ENCODE measurements around the gene ZNRD2. TPM values are rescaled to one million over a fixed set of nuclear protein-coding genes. Genes with fewer than 3 reads are reported as not detected.

Gene ZNRD2
- total RNA-seq, 1 donor from 2014 or later, result 45.1 TPM

DNA sequence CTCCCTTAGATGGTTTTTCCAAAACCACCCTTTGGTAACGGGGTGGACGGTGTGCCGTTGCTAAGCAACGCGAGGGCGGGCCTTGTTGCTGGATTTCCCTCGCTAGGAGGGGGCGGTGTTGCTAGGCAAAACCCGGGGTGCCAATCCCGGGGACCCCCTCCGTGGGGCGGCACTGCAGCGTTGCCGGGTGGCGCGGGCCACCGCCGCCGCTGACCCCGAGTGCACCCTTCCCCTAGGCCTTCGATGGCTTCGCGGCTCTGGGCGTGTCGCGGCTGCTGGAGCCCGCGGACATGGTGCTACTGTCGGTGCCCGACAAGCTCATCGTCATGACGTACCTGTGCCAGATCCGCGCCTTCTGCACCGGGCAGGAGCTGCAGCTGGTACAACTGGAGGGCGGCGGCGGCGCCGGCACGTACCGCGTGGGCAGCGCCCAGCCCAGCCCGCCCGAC lies 14.5 kb downstream of the ZNRD2 start:
- no peak for TF ChIP-seq EZH2 (IDR thresholded peaks at IDR 0.05; ENCODE audit: insufficient read depth, low read length)
- TF ChIP-seq, protein P1, sequence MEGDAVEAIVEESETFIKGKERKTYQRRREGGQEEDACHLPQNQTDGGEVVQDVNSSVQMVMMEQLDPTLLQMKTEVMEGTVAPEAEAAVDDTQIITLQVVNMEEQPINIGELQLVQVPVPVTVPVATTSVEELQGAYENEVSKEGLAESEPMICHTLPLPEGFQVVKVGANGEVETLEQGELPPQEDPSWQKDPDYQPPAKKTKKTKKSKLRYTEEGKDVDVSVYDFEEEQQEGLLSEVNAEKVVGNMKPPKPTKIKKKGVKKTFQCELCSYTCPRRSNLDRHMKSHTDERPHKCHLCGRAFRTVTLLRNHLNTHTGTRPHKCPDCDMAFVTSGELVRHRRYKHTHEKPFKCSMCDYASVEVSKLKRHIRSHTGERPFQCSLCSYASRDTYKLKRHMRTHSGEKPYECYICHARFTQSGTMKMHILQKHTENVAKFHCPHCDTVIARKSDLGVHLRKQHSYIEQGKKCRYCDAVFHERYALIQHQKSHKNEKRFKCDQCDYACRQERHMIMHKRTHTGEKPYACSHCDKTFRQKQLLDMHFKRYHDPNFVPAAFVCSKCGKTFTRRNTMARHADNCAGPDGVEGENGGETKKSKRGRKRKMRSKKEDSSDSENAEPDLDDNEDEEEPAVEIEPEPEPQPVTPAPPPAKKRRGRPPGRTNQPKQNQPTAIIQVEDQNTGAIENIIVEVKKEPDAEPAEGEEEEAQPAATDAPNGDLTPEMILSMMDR (IDR thresholded peaks at IDR 0.05; ENCODE audit: insufficient read depth, low read depth, low read length), result no peak
- Mint-ChIP-seq H3K4me3 (ENCODE audit: unreplicated experiment) (no peak overlapping the region), H3K9me3 (ENCODE audit: unreplicated experiment) (peaks cover 3% of the 10 kb centered on the region), H3K4me1 (ENCODE audit: low read depth, unreplicated experiment) (peaks cover 6% of the 10 kb centered on the region), H3K27me3 (ENCODE audit: low read depth, unreplicated experiment) (peaks cover 44% of the 10 kb centered on the region), H3K27ac (ENCODE audit: unreplicated experiment) (no peak overlapping the region), H3K36me3 (ENCODE audit: low read depth, unreplicated experiment) (peaks cover 15% of the 10 kb centered on the region)
- H3K79me2 ChIP-seq (ENCODE audit: insufficient read depth, low read length), result no peaks in the 10 kb centered on the region
- H3K36me3 ChIP-seq (ENCODE audit: insufficient read depth, low read length), result no peaks in the 10 kb centered on the region
- DNase-seq (ENCODE audit: low read depth) (no peak), FAIRE-seq (no peak)
- H3K27ac ChIP-seq (ENCODE audit: low read depth, low read length), result no peak overlapping the region
- no peaks in the 10 kb centered on the region for H3K9me3 ChIP-seq (ENCODE audit: insufficient read depth, low read depth, low read length)
- no peak overlapping the region for H2AFZ ChIP-seq (ENCODE audit: low read depth, low read length)
- H3K27me3 ChIP-seq (ENCODE audit: insufficient read depth, low read length), result peaks cover 5% of the 10 kb centered on the region
- H4K20me1 ChIP-seq (ENCODE audit: insufficient read depth, low read length), result peaks cover 45% of the 10 kb centered on the region
- peak overlapping the region; percentile 48 for H3K4me2 ChIP-seq (ENCODE audit: low read length)
- no peak overlapping the region for H3K4me3 ChIP-seq (ENCODE audit: insufficient read depth, low read depth, low read length)
- H3K4me1 ChIP-seq (ENCODE audit: insufficient read depth, low read length), result peaks cover 7% of the 10 kb centered on the region
- no peak overlapping the region for H3K9ac ChIP-seq (ENCODE audit: low read length)

DNA sequence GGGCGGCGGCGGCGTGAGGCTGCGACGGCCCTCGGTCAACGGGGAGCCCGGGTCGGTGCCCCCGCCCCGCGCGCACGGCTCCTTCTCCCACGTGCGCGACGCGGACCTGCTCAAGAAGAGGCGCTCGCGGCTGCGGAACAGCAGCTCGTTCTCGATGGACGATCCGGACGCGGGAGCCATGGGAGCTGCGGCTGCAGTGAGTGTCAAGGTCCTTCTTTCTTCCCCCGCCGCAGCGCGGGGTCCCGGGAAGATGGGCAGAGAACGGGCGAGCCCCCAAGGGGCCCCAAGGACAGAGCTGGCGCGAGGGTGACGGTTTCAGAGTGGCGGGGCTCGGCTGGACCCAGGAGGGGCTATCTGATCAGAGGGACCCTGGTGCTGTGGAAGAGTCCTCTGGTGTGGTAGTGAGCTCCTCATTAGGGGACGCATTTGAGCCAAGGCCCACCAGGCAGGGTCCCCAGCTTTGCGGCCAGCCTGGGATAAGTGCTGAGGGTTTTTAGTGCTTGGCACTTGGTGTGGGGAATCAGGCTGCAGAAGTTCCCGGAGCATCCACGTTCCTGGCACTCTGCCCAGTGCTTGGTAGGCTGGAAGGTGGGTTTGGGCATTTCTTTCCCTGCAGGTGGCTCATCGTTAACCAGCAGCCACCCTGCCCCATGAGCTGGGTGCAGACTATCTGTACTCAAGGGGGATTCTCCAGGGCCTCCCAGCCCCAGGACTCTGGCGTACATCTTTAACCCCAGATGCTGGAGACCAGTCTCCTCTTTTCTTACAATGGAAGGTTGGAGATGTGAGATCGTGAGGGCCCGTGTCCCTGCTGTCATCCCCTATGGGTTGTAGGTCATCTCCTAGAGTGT lies 15.3 kb downstream of the ZNRD2 start:
- Mint-ChIP-seq H3K36me3 (ENCODE audit: low read depth, unreplicated experiment) (peaks cover 11% of the 10 kb centered on the region), H3K27ac (ENCODE audit: unreplicated experiment) (no peak overlapping the region), H3K9me3 (ENCODE audit: unreplicated experiment) (peaks cover 3% of the 10 kb centered on the region), H3K27me3 (ENCODE audit: low read depth, unreplicated experiment) (peaks cover 46% of the 10 kb centered on the region), H3K4me1 (ENCODE audit: low read depth, unreplicated experiment) (peaks cover 6% of the 10 kb centered on the region), H3K4me3 (ENCODE audit: unreplicated experiment) (no peak overlapping the region)
- Histone ChIP-seq H3K4me3 (ENCODE audit: insufficient read depth, low read depth, low read length) (no peak overlapping the region), H3K9ac (ENCODE audit: low read length) (no peak overlapping the region), H3K36me3 (ENCODE audit: insufficient read depth, low read length) (no peaks in the 10 kb centered on the region), H3K79me2 (ENCODE audit: insufficient read depth, low read length) (no peaks in the 10 kb centered on the region), H3K4me2 (ENCODE audit: low read length) (no peak overlapping the region), H3K4me1 (ENCODE audit: insufficient read depth, low read length) (peaks cover 7% of the 10 kb centered on the region), H2AFZ (ENCODE audit: low read depth, low read length) (no peak overlapping the region), H3K27me3 (ENCODE audit: insufficient read depth, low read length) (peaks cover 5% of the 10 kb centered on the region), H3K9me3 (ENCODE audit: insufficient read depth, low read depth, low read length) (no peaks in the 10 kb centered on the region), H4K20me1 (ENCODE audit: insufficient read depth, low read length) (peaks cover 38% of the 10 kb centered on the region), H3K27ac (ENCODE audit: low read depth, low read length) (no peak overlapping the region)
- no peak for FAIRE-seq
- no peak for TF ChIP-seq EZH2 (IDR thresholded peaks at IDR 0.05; ENCODE audit: insufficient read depth, low read length)
- no peak for DNase-seq (ENCODE audit: low read depth)

DNA sequence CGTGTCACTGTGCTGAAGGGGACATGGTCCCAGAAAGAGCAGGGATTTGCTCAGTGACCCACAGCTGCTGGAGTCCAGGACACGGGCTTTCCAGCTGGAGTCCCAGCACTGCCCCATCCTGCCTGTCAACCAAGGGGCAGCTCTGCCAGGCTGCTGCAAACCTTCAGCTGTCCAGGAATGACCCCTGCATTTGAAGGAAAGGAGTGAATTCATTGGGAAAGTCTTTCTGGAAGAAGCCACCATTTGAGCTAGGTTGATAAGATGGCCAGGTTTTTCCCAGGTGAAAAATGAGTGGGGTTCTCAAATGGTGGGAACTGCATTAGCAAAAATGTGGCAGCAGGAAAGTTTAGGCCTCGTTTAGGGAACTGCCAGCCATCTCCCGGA lies 16.0 kb downstream of the ZNRD2 start:
- no peak overlapping the region for H3K4me2 ChIP-seq (ENCODE audit: low read length)
- H3K27me3 Mint-ChIP-seq (ENCODE audit: low read depth, unreplicated experiment), result peaks cover 46% of the 10 kb centered on the region

More for the DNA sequence above, 16.0 kb downstream of the ZNRD2 start:
- H3K4me1 ChIP-seq (ENCODE audit: insufficient read depth, low read length), result peaks cover 7% of the 10 kb centered on the region
- DNase-seq (ENCODE audit: low read depth) (no peak), FAIRE-seq (no peak)
- peaks cover 11% of the 10 kb centered on the region for H3K36me3 Mint-ChIP-seq (ENCODE audit: low read depth, unreplicated experiment)
- H3K4me1 Mint-ChIP-seq (ENCODE audit: low read depth, unreplicated experiment), result peaks cover 6% of the 10 kb centered on the region
- H3K27ac ChIP-seq (ENCODE audit: low read depth, low read length), result no peak overlapping the region
- no peak overlapping the region for H3K4me3 Mint-ChIP-seq (ENCODE audit: unreplicated experiment)
- no peaks in the 10 kb centered on the region for H3K9me3 ChIP-seq (ENCODE audit: insufficient read depth, low read depth, low read length)
- TF ChIP-seq, protein P1 (IDR thresholded peaks at IDR 0.05; ENCODE audit: insufficient read depth, low read depth, low read length), result no peak
- no peak for TF ChIP-seq EZH2 (IDR thresholded peaks at IDR 0.05; ENCODE audit: insufficient read depth, low read length)
- H4K20me1 ChIP-seq (ENCODE audit: insufficient read depth, low read length), result peaks cover 37% of the 10 kb centered on the region
- H3K4me3 ChIP-seq (ENCODE audit: insufficient read depth, low read depth, low read length), result no peak overlapping the region
- H3K27ac Mint-ChIP-seq (ENCODE audit: unreplicated experiment), result peak overlapping the region; percentile 58
- H3K27me3 ChIP-seq (ENCODE audit: insufficient read depth, low read length), result peaks cover 5% of the 10 kb centered on the region
- peaks cover 3% of the 10 kb centered on the region for H3K9me3 Mint-ChIP-seq (ENCODE audit: unreplicated experiment)
- no peaks in the 10 kb centered on the region for H3K79me2 ChIP-seq (ENCODE audit: insufficient read depth, low read length)
- no peaks in the 10 kb centered on the region for H3K36me3 ChIP-seq (ENCODE audit: insufficient read depth, low read length)
- no peak overlapping the region for H3K9ac ChIP-seq (ENCODE audit: low read length)
- no peak overlapping the region for H2AFZ ChIP-seq (ENCODE audit: low read depth, low read length)

Measured in astrocyte (in vitro differentiated cells and primary cell).